HepG2 (cell line): ENCODE measurements around the gene COL9A3. TPM values are rescaled to one million over a fixed set of nuclear protein-coding genes. Genes with fewer than 3 reads are reported as not detected.

Experiments used
- AKNA ChIP-seq: sonication (generic); formaldehyde crosslinking; IDR thresholded peaks from 2 replicates; pipeline ENCODE4 v1.4.0; 2020; ENCODE audit warnings: missing genetic modification reagents, borderline replicate concordance
- DNMT1 ChIP-seq: sonication (generic); formaldehyde crosslinking; IDR thresholded peaks from 2 replicates; pipeline ENCODE4 v1.5.1; 2020; ENCODE audit warnings: mild to moderate bottlenecking, missing genetic modification reagents
- FOXK1 ChIP-seq: sonication (generic); formaldehyde crosslinking; IDR thresholded peaks from 2 replicates; pipeline ENCODE4 v1.4.0; 2020; ENCODE audit warnings: low read depth, missing genetic modification reagents, borderline replicate concordance
- HNRNPL ChIP-seq: fragments of 200-400 bp; formaldehyde crosslinking; IDR thresholded peaks from 2 replicates; pipeline ENCODE4 v1.6.1; 2017; ENCODE audit warnings: mild to moderate bottlenecking, low read depth, low read length
- HOXA7 ChIP-seq: sonication (generic); formaldehyde crosslinking; IDR thresholded peaks from 2 replicates; pipeline ENCODE4 v1.8.1; 2022; ENCODE audit warnings: mild to moderate bottlenecking, missing genetic modification reagents, moderate library complexity
- IRF2 ChIP-seq: IDR thresholded peaks from 2 replicates; pipeline ENCODE4 v1.6.1; 2018; ENCODE audit warnings: missing genetic modification reagents, missing compliant biosample characterization
- KLF13 ChIP-seq: sonication (generic); formaldehyde crosslinking; IDR thresholded peaks from 2 replicates; pipeline ENCODE4 v1.4.0; 2020; ENCODE audit warnings: mild to moderate bottlenecking, missing genetic modification reagents
- MBNL3 ChIP-seq: fragments of 250-450 bp; sonication (Bioruptor Pico); conservative IDR thresholded peaks from 2 replicates; pipeline ENCODE4 v1.8.0; 2022; ENCODE audit warnings: mild to moderate bottlenecking, inconsistent platforms
- SNAPC2 ChIP-seq: sonication (generic); formaldehyde crosslinking; IDR thresholded peaks from 2 replicates; pipeline ENCODE4 v1.8.1; 2022; ENCODE audit warnings: mild to moderate bottlenecking, missing genetic modification reagents
- SRF ChIP-seq: IDR thresholded peaks from 2 replicates; pipeline ENCODE4 v1.6.1; 2011; ENCODE audit warnings: mild to moderate bottlenecking, low read depth, low read length, moderate library complexity
- SUZ12 ChIP-seq: fragments of 150-350 bp; IDR thresholded peaks from 2 replicates; pipeline ENCODE4 v1.6.1; 2014; ENCODE audit warnings: low read depth, low read length
- TOE1 ChIP-seq: sonication (generic); formaldehyde crosslinking; IDR thresholded peaks from 2 replicates; pipeline ENCODE4 v1.4.0; 2020; ENCODE audit warnings: mild to moderate bottlenecking, missing genetic modification reagents
- U2AF2 ChIP-seq: fragments of 200-400 bp; formaldehyde crosslinking; IDR thresholded peaks from 2 replicates; pipeline ENCODE4 v1.6.1; 2017; ENCODE audit warnings: low read depth, mild to moderate bottlenecking, low read length
- ZMAT3 ChIP-seq: sonication (generic); formaldehyde crosslinking; conservative IDR thresholded peaks from 2 replicates; pipeline ENCODE4 v1.7.0; 2021; ENCODE audit warnings: missing genetic modification reagents
- ZNF235 ChIP-seq: sonication (generic); formaldehyde crosslinking; IDR thresholded peaks from 2 replicates; pipeline ENCODE4 v1.8.1; 2023; ENCODE audit warnings: mild to moderate bottlenecking, missing genetic modification reagents, borderline replicate concordance
- ZNF274 ChIP-seq: sonication (generic); formaldehyde crosslinking; IDR thresholded peaks from 2 replicates; pipeline ENCODE4 v1.5.1; 2020; ENCODE audit warnings: mild to moderate bottlenecking, missing genetic modification reagents
- ZNF281 ChIP-seq: sonication (generic); formaldehyde crosslinking; IDR thresholded peaks from 2 replicates; pipeline ENCODE4 v1.4.0; 2020; ENCODE audit warnings: missing genetic modification reagents, borderline replicate concordance
- ZNF549 ChIP-seq: sonication (generic); formaldehyde crosslinking; IDR thresholded peaks from 2 replicates; pipeline ENCODE4 v1.5.0; 2020; ENCODE audit warnings: missing genetic modification reagents
- polyA plus RNA-seq, 8 experiments: library from polyadenylated mRNA; depleted of rRNA in 3 of 8; stranded (reverse) in 7 of 8; unstranded in 1 of 8; fragments of >200 nt; fragmentation: Illumina TruSeq in 4 of 8; extraction: Trizol in 4 of 8; gene quantifications; 2 replicates each; pipeline versions ENCODE4 v1.2.1 to v1.2.3, GENCODE V29; 2011 to 2016; ENCODE audit warnings: low read depth in 4 of 8, missing spikeins in 1 of 8, mixed read lengths in 1 of 8; ENCODE audit not compliant: insufficient read depth in 1 of 8
- total RNA-seq, 5 experiments: library from RNA; depleted of rRNA; stranded (reverse); fragments of >200 nt; fragmentation: Illumina TruSeq; extraction: Trizol; gene quantifications; 2 replicates each; pipeline ENCODE4 v1.2.3, GENCODE V29; 2016; ENCODE audit warnings: low read depth in 1 of 5
- TF ChIP-seq, protein P1 (sequence below): sonication (generic); formaldehyde crosslinking; conservative IDR thresholded peaks from 2 replicates; pipeline ENCODE4 v1.4.0; 2020; ENCODE audit warnings: missing genetic modification reagents

The COL9A3 gene
- total and polyA plus RNA-seq, 2 of the 13 experiments (the other 11 are each of a cell fraction or from before 2014, with no cell fraction given): 155 to 204 TPM

GRCh38 chr20:62822788-62823651 lies 6.2 kb downstream of the COL9A3 start (continued):
- peak; percentile 89 for TF ChIP-seq FOXK1 (CRISPR knock-in tag)
- TF ChIP-seq ZNF274 (CRISPR knock-in tag): no peak; the same call in 1 of the 2 replicates
- TF ChIP-seq ZMAT3 (CRISPR knock-in tag): peak; percentile 36; the same call in 1 of the 2 replicates
- TF ChIP-seq HOXA7 (CRISPR knock-in tag): no peak
- peak; percentile 92 for TF ChIP-seq DNMT1
- TF ChIP-seq AKNA (CRISPR knock-in tag): 0 out of 2 replicates have a peak, but pooled peaks have one; percentile 24
- peak; percentile 98 for TF ChIP-seq IRF2 (CRISPR knock-in tag)
- TF ChIP-seq ZNF281 (CRISPR knock-in tag): peak; percentile 85
- no peak for TF ChIP-seq MBNL3 (CRISPR knock-in tag)
- no peak for TF ChIP-seq KLF13
- TF ChIP-seq, protein P1, sequence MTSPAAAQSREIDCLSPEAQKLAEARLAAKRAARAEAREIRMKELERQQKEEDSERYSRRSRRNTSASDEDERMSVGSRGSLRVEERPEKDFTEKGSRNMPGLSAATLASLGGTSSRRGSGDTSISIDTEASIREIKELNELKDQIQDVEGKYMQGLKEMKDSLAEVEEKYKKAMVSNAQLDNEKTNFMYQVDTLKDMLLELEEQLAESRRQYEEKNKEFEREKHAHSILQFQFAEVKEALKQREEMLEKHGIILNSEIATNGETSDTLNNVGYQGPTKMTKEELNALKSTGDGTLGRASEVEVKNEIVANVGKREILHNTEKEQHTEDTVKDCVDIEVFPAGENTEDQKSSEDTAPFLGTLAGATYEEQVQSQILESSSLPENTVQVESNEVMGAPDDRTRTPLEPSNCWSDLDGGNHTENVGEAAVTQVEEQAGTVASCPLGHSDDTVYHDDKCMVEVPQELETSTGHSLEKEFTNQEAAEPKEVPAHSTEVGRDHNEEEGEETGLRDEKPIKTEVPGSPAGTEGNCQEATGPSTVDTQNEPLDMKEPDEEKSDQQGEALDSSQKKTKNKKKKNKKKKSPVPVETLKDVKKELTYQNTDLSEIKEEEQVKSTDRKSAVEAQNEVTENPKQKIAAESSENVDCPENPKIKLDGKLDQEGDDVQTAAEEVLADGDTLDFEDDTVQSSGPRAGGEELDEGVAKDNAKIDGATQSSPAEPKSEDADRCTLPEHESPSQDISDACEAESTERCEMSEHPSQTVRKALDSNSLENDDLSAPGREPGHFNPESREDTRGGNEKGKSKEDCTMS (CRISPR knock-in tag): no peak
- 0 out of 2 replicates have a peak, but pooled peaks have one; percentile 56 for TF ChIP-seq HNRNPL
- no peak for TF ChIP-seq ZNF235 (CRISPR knock-in tag)
- peak; percentile 48; the same call in 1 of the 2 replicates for TF ChIP-seq SNAPC2
- peak; percentile 85; the same call in 1 of the 2 replicates for TF ChIP-seq TOE1 (CRISPR knock-in tag)
- TF ChIP-seq SUZ12: no peak
- TF ChIP-seq U2AF2: 0 out of 2 replicates have a peak, but pooled peaks have one; percentile 39
- no peak for TF ChIP-seq ZNF549 (CRISPR knock-in tag)
- peak; percentile 4; the same call in 1 of the 2 replicates for TF ChIP-seq SRF
